ENCODE measurements around the gene GRPEL1.

Gene GRPEL1

DNA sequence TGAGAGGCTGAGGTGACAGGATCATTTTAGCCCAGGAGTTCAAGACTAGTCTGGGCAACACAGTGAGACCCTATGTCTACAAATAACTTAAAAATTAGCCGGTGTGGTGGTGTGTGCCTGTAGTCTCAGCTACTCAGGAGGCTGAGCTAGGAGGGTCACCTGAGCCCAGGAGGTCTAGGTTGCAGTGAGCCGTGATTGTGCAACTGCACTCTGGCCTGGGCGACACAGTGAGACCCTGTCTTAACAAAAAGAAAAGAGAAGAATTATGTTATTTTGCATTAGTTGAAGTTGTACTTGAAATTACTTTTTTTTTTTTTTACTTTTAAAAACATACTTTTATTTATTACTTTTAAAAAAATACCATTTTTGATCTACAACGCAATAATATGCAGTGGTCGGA is 46.5 kb downstream of the GRPEL1 start:
- no peak for DNase-seq

DNA sequence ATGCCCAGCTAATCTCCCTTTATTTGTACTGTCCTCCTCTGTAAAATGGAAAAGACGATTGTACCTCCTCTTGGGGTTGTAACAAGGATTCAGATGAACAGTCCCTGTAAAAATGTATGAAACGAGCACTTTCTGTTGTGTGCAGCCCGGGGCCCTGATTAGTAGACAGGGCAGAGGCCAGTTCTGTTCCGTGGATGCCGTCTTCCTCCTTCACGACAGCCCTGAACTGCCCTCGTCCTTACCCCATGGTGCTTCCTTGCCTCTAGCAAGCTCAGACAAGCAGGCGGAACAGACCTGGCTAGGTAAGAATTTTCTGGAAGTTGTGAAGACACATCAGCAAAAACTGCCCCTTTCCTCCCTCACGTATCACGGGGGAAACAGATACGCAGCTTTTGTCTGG is 47.0 kb downstream of the GRPEL1 start:
- DNase-seq: no peak

GRCh38 chr4:7020290-7020689 is 47.6 kb downstream of the GRPEL1 start:
- no peak for DNase-seq

GRCh38 chr4:7019367-7019766 is 48.5 kb downstream of the GRPEL1 start:
- DNase-seq: no peak

DNA sequence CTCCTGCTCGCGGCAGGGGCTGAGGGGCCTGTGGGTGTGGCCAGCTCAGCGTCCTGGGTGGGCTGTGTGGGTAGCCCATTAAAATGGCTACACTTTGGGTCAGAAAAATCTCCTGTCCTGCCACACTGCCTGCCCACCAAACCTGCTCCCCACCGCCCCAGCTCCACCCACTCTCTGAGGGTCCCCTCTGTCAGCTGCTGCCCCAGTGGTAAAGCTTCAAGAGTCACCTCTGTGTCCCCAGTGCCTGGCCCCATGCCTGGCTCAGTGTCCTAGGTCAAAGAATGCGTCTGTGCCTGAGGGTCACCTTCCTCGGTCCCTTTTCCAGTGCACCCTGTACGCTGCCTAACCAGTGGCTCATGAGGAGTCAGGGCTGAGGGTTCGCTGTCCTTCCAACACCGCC is 49.6 kb downstream of the GRPEL1 start:
- no peak for DNase-seq

GRCh38 chr4:7017446-7018048 is 50.3 kb downstream of the GRPEL1 start:
- no peak for DNase-seq

GRCh38 chr4:7016512-7016911 is 51.4 kb downstream of the GRPEL1 start:
- no peak for DNase-seq

GRCh38 chr4:7016086-7016485 is 51.8 kb downstream of the GRPEL1 start:
- no peak for DNase-seq

DNA sequence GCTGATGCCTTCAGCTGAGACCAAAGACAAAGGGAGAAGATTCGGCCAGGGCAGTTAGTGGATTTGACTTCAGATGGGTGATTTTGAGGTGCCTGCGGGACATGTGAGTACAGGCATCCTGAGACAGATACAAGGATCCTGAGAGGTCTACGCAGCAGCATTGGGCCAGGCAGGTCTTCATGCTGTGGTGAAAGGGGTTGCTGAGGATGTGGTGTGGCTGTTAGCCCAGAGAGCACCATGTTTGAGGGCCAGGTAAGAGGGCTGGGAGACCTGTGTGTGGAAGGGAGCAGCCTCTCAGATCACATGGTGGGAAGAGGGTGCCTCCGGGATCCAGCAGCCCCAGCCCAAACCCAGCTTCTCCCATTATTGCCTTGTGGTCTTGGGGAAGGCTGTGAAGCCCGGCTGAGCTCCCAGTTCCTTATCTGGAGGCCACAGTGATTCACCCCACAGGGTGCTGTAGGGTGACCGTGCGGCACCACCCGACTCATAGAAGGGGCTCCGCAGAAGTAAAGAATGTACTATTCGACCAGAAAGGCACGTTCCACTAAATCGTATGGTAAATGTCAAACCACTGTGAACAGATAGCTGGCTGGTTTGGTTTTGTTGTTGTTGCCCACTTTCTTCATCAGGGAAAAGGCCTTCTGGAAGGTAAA is 52.4 kb downstream of the GRPEL1 start:
- no peak for DNase-seq

DNA sequence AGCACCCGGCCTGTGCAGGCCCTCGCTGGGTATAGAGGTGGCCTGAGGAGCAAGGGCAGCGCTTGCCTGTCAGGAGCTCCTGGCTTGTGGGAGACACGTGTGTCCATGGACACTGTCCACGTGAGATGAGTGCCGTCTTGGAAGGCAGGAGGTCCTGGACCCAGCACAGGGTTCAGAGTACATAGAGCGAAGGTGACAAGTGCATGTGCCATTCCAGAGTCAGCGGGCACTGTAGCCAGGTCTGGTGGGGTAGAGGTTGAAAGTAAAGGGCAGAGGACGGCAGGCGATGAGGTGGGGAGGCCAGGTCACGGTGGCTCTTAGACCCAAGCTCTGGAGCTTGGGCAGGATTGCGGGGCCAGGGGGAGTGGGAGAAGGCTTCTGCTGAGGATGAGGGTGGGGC is 53.0 kb downstream of the GRPEL1 start:
- DNase-seq: no peak

GRCh38 chr4:7013175-7013574 is 54.7 kb downstream of the GRPEL1 start:
- no peak for DNase-seq

- DNase-seq: no peak
Observed at GRCh38 chr4:7009564-7009963, 58.3 kb downstream of the GRPEL1 start.

Data from RPMI8226 (cell line).